IMR-90 (cell line): ENCODE data around the gene ADAMTS17. TPM values are rescaled to one million over a fixed set of nuclear protein-coding genes. Genes with fewer than 3 reads are reported as not detected.

Experiments used
- ATAC-seq: fragments of 200-7000 bp; cut with Tn5 transposase; 2 replicates; pipeline ENCODE4 v1.9.1; 2020; ENCODE audit warnings: low read depth, mild to moderate bottlenecking, moderate library complexity
- BruUV-seq: library from RNA; stranded (reverse); fragments of 400-500 nt; replicated peaks from 2 replicates; lab custom pipeline; 2021; lab: Mats Ljungman, UMichigan
- CTCF ChIA-PET: fragments of 300-600 bp; formaldehyde crosslinking; extraction: SDS; loops from one replicate; lab custom pipeline; 2021; ENCODE audit warnings: antibody characterized with exemption; lab: Yijun Ruan, JAX
- POLR2A ChIA-PET: fragments of 300-600 bp; sonication (Branson Sonifier 250); formaldehyde crosslinking; loops from one replicate; lab custom pipeline; 2022; ENCODE audit warnings: antibody characterized with exemption; ENCODE audit not compliant: unreplicated experiment; lab: Charles Lee
- DNase-seq: peaks from one replicate; pipeline ENCODE4 v3.0.0; 2013
- H2AFZ ChIP-seq: replicated peaks from 2 replicates; pipeline ENCODE3; 2013; ENCODE audit warnings: low read length, mild to moderate bottlenecking; ENCODE audit not compliant: poor library complexity
- H2AK5ac ChIP-seq: 2 replicates; pipeline ENCODE4 v1.6.1; 2013; ENCODE audit warnings: low read depth, low read length, inconsistent platforms
- H2AK9ac ChIP-seq: replicated peaks from 2 replicates; pipeline ENCODE3; 2013; ENCODE audit warnings: mild to moderate bottlenecking, low read depth, low read length, moderate library complexity; ENCODE audit not compliant: poor library complexity
- H2BK120ac ChIP-seq: 2 replicates; pipeline ENCODE4 v1.6.1; 2013; ENCODE audit warnings: low read depth, low read length, inconsistent platforms
- H2BK15ac ChIP-seq: 3 replicates; pipeline ENCODE4 v1.6.1; 2013; ENCODE audit warnings: low read depth, low read length, inconsistent platforms
- H2BK20ac ChIP-seq: 2 replicates; pipeline ENCODE4 v1.6.1; 2013; ENCODE audit warnings: low read depth, mild to moderate bottlenecking, inconsistent platforms, low read length, moderate library complexity
- H2BK5ac ChIP-seq: 2 replicates; pipeline ENCODE4 v1.6.1; 2013; ENCODE audit warnings: mild to moderate bottlenecking, low read depth, low read length, inconsistent platforms; ENCODE audit not compliant: poor library complexity, severe bottlenecking
- H3K14ac ChIP-seq: replicated peaks from 2 replicates; pipeline ENCODE4 v1.6.1; 2013; ENCODE audit warnings: low read depth, low read length, inconsistent platforms
- H3K18ac ChIP-seq: 2 replicates; pipeline ENCODE4 v1.6.1; 2013; ENCODE audit warnings: low read depth, low read length, control low read depth
- H3K23ac ChIP-seq: 2 replicates; pipeline ENCODE4 v1.6.1; 2013; ENCODE audit warnings: low read depth, low read length, inconsistent platforms
- H3K27ac ChIP-seq: 2 replicates; pipeline ENCODE4 v1.5.1; 2013; ENCODE audit warnings: mild to moderate bottlenecking, control low read depth, low read length; ENCODE audit not compliant: insufficient read depth
- H3K27me3 ChIP-seq: 2 replicates; pipeline ENCODE4 v1.6.1; 2013; ENCODE audit warnings: low read length; ENCODE audit not compliant: control insufficient read depth, insufficient read depth
- H3K36me3 ChIP-seq: 2 replicates; pipeline ENCODE4 v1.6.1; 2013; ENCODE audit warnings: low read length, mixed read lengths; ENCODE audit not compliant: control insufficient read depth, insufficient read depth
- H3K4ac ChIP-seq: 2 replicates; pipeline ENCODE4 v1.6.1; 2013; ENCODE audit warnings: low read depth, low read length, inconsistent platforms
- H3K4me1 ChIP-seq: 2 replicates; pipeline ENCODE4 v1.6.1; 2013; ENCODE audit warnings: low read length, mixed read lengths; ENCODE audit not compliant: control insufficient read depth, insufficient read depth
- H3K4me2 ChIP-seq: 2 replicates; pipeline ENCODE4 v1.6.1; 2013; ENCODE audit warnings: low read depth, mild to moderate bottlenecking, control low read depth, low read length, moderate library complexity
- H3K4me3 ChIP-seq: 2 replicates; pipeline ENCODE4 v1.5.1; 2013; ENCODE audit warnings: low read depth, mild to moderate bottlenecking, control low read depth, low read length, moderate library complexity; ENCODE audit not compliant: insufficient read depth
- H3K56ac ChIP-seq: 2 replicates; pipeline ENCODE4 v1.6.1; 2013; ENCODE audit warnings: low read length, inconsistent platforms; ENCODE audit not compliant: insufficient read depth; ENCODE audit errors: extremely low read depth
- H3K79me1 ChIP-seq, 2 experiments: 2 replicates each; pipeline ENCODE4 v1.6.1; 2013; ENCODE audit warnings: low read length in 2 of 2, inconsistent platforms in 1 of 2, low read depth in 1 of 2
- H3K9ac ChIP-seq: 2 replicates; pipeline ENCODE4 v1.6.1; 2013; ENCODE audit warnings: low read depth, low read length, control low read depth
- H3K9me1 ChIP-seq: 2 replicates; pipeline ENCODE4 v1.6.1; 2013; ENCODE audit warnings: low read length, inconsistent platforms; ENCODE audit not compliant: insufficient read depth
- H3K9me3 ChIP-seq: 2 replicates; pipeline ENCODE4 v1.6.1; 2013; ENCODE audit warnings: low read length; ENCODE audit not compliant: control insufficient read depth, insufficient read depth
- H4K20me1 ChIP-seq: 2 replicates; pipeline ENCODE4 v1.6.1; 2013; ENCODE audit warnings: low read length, inconsistent platforms; ENCODE audit not compliant: insufficient read depth
- H4K5ac ChIP-seq: 2 replicates; pipeline ENCODE4 v1.6.1; 2013; ENCODE audit warnings: mild to moderate bottlenecking, low read depth, low read length, control low read depth
- H4K8ac ChIP-seq, 2 experiments: 2 replicates each; pipeline ENCODE4 v1.6.1; 2013; ENCODE audit warnings: low read depth in 2 of 2, low read length in 2 of 2, control low read depth in 1 of 2, inconsistent platforms in 1 of 2
- H4K91ac ChIP-seq: 2 replicates; pipeline ENCODE4 v1.6.1; 2013; ENCODE audit warnings: low read depth, low read length, inconsistent platforms; ENCODE audit not compliant: insufficient read depth
- BHLHE40 ChIP-seq: fragments of 150-350 bp; IDR thresholded peaks from 2 replicates; pipeline ENCODE4 v1.6.1; 2016; ENCODE audit warnings: mild to moderate bottlenecking, low read depth, low read length
- CEBPB ChIP-seq: IDR thresholded peaks from 2 replicates; pipeline ENCODE4 v1.6.1; 2012; ENCODE audit warnings: low read depth, low read length, improper control_type of control experiment
- CHD1 ChIP-seq: IDR thresholded peaks from 2 replicates; pipeline ENCODE4 v1.6.1; 2012; ENCODE audit warnings: low read depth, low read length, improper control_type of control experiment
- ELK1 ChIP-seq: fragments of 150-350 bp; IDR thresholded peaks from 2 replicates; pipeline ENCODE4 v1.6.1; 2016; ENCODE audit warnings: low read depth, mild to moderate bottlenecking, low read length, moderate library complexity, borderline replicate concordance
- FOS ChIP-seq: fragments of 150-350 bp; IDR thresholded peaks from 2 replicates; pipeline ENCODE4 v1.6.1; 2016; ENCODE audit warnings: low read depth, low read length
- MXI1 ChIP-seq: IDR thresholded peaks from 2 replicates; pipeline ENCODE4 v1.6.1; 2012; ENCODE audit warnings: low read depth, mild to moderate bottlenecking, low read length, moderate library complexity, borderline replicate concordance
- NFE2L2 ChIP-seq: fragments of 150-350 bp; IDR thresholded peaks from 2 replicates; pipeline ENCODE4 v1.6.1; 2016; ENCODE audit warnings: low read depth, mild to moderate bottlenecking, low read length
- RCOR1 ChIP-seq: IDR thresholded peaks from 2 replicates; pipeline ENCODE4 v1.6.1; 2012; ENCODE audit warnings: mild to moderate bottlenecking, low read length, improper control_type of control experiment; ENCODE audit not compliant: insufficient replicate concordance
- RFX5 ChIP-seq: IDR thresholded peaks from 2 replicates; pipeline ENCODE4 v1.8.0; 2012; ENCODE audit warnings: low read depth, mild to moderate bottlenecking, low read length, moderate library complexity
- WGBS, 2 experiments: methylation state at CpG; one replicate each; pipeline versions ENCODE4 v1.1.5 to v1.1.7; 2013; ENCODE audit warnings: missing lambda C conversion rate in 2 of 2; ENCODE audit not compliant: insufficient read length in 1 of 2; ENCODE audit errors: extremely low coverage in 2 of 2; 5-methylcytosine and 5-hydroxymethylcytosine counted together
- dilution Hi-C: fragments of 300-500 bp; cut with HindIII; formaldehyde crosslinking; loops from one replicate; pipeline ENCODE4 v1.14.3; 2018; ENCODE audit warnings: low sequenced_read_pairs; ENCODE audit not compliant: unreplicated experiment
- in situ Hi-C: fragments of 300-500 bp; cut with MboI; formaldehyde crosslinking; loops from 3 replicates; pipeline ENCODE4 v1.14.3; 2019; ENCODE audit warnings: low sequenced_read_pairs, inconsistent platforms, mixed read lengths
- intact Hi-C: fragments of 100-400 bp; cut with micrococcal nuclease; formaldehyde crosslinking; loops from 2 replicates; pipeline ENCODE4 v1.10.0; 2022
- polyA plus RNA-seq, 3 experiments: library from polyadenylated mRNA; depleted of rRNA; stranded (reverse); fragments of >200 nt; gene quantifications; 2 replicates each; pipeline ENCODE4 v1.2.3, GENCODE V29; 2012; ENCODE audit warnings: low replicate concordance in 1 of 3
- total RNA-seq: library from RNA; depleted of rRNA; stranded (reverse); fragments of >200 nt; gene quantifications from 2 replicates; pipeline ENCODE4 v1.2.3, GENCODE V29; 2012
- TF ChIP-seq, protein P1 (sequence below): conservative IDR thresholded peaks from 2 replicates; pipeline ENCODE4 v1.5.1; 2012; ENCODE audit warnings: mild to moderate bottlenecking, low read depth, low read length, improper control_type of control experiment

Gene ADAMTS17
- total and polyA plus RNA-seq, 2 of the 4 experiments (the other 2 are of a cell fraction): 0.03 TPM; not detected in 1

- ATAC-seq: no peak
- WGBS, 2 experiments: 80% methylated on average over 2 of the region's 11 CpGs; no CpG with 5 or more reads in 1 of the 2 experiments
- Histone ChIP-seq H2AFZ (no peak overlapping the region), H3K27me3 (peaks cover 3% of the 10 kb centered on the region; the same call in 1 of the 2 replicates), H3K23ac (no peak overlapping the region), H3K36me3 (no peaks in the 10 kb centered on the region), H3K56ac (no peak overlapping the region), H3K9me1 (no peaks in the 10 kb centered on the region), H3K9me3 (no peaks in the 10 kb centered on the region), H3K4me2 (no peak overlapping the region), H2BK15ac (no peak overlapping the region), H3K9ac (no peak overlapping the region), H4K20me1 (no peaks in the 10 kb centered on the region), H2AK5ac (no peak overlapping the region), H4K8ac (no peak overlapping the region), H3K4me1 (no peaks in the 10 kb centered on the region), H3K4ac (no peak overlapping the region), H4K91ac (no peak overlapping the region), H3K18ac (no peak overlapping the region), H3K79me1 (no peaks in the 10 kb centered on the region), H2BK5ac (no peak overlapping the region), H4K5ac (no peak overlapping the region), H2BK20ac (no peak overlapping the region), H2AK9ac (no peak overlapping the region), H3K4me3 (no peak overlapping the region), H3K14ac (no peak overlapping the region), H2BK120ac (no peak overlapping the region), H3K27ac (no peak overlapping the region)
- no TSS peak for BruUV-seq
- dilution Hi-C loops: no loop called here
- ChIA-PET CTCF (no interaction called here), POLR2A (no interaction called here)
- in situ Hi-C loops: no loop called here
- DNase-seq: no peak
- intact Hi-C loops: loop anchor here (2.0 to 10.0 kb wide), 4 partner anchors 204 to 674 kb away; partner anchors contain the start of genes ASB7 and LINS1
- TF ChIP-seq CEBPB: no peak
- no peak for TF ChIP-seq CHD1
- no peak for TF ChIP-seq BHLHE40
- TF ChIP-seq NFE2L2: no peak
- TF ChIP-seq RFX5: no peak
- no peak for TF ChIP-seq FOS
- TF ChIP-seq RCOR1: no peak
- TF ChIP-seq, protein P1, sequence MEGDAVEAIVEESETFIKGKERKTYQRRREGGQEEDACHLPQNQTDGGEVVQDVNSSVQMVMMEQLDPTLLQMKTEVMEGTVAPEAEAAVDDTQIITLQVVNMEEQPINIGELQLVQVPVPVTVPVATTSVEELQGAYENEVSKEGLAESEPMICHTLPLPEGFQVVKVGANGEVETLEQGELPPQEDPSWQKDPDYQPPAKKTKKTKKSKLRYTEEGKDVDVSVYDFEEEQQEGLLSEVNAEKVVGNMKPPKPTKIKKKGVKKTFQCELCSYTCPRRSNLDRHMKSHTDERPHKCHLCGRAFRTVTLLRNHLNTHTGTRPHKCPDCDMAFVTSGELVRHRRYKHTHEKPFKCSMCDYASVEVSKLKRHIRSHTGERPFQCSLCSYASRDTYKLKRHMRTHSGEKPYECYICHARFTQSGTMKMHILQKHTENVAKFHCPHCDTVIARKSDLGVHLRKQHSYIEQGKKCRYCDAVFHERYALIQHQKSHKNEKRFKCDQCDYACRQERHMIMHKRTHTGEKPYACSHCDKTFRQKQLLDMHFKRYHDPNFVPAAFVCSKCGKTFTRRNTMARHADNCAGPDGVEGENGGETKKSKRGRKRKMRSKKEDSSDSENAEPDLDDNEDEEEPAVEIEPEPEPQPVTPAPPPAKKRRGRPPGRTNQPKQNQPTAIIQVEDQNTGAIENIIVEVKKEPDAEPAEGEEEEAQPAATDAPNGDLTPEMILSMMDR: no peak
- no peak for TF ChIP-seq ELK1
- no peak for TF ChIP-seq MXI1
Observed at GRCh38 chr15:99929266-99929665, 412.5 kb downstream of the ADAMTS17 start.
